ENCODE measurements around the gene TP53I13.
"Not testable (repeated sequence)": the region's sequence is repeated elsewhere in the genome, so short reads cannot be mapped to it uniquely, and the experiment has no call there.

TP53I13 gene, protein sequence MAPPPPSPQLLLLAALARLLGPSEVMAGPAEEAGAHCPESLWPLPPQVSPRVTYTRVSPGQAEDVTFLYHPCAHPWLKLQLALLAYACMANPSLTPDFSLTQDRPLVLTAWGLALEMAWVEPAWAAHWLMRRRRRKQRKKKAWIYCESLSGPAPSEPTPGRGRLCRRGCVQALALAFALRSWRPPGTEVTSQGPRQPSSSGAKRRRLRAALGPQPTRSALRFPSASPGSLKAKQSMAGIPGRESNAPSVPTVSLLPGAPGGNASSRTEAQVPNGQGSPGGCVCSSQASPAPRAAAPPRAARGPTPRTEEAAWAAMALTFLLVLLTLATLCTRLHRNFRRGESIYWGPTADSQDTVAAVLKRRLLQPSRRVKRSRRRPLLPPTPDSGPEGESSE

DNA sequence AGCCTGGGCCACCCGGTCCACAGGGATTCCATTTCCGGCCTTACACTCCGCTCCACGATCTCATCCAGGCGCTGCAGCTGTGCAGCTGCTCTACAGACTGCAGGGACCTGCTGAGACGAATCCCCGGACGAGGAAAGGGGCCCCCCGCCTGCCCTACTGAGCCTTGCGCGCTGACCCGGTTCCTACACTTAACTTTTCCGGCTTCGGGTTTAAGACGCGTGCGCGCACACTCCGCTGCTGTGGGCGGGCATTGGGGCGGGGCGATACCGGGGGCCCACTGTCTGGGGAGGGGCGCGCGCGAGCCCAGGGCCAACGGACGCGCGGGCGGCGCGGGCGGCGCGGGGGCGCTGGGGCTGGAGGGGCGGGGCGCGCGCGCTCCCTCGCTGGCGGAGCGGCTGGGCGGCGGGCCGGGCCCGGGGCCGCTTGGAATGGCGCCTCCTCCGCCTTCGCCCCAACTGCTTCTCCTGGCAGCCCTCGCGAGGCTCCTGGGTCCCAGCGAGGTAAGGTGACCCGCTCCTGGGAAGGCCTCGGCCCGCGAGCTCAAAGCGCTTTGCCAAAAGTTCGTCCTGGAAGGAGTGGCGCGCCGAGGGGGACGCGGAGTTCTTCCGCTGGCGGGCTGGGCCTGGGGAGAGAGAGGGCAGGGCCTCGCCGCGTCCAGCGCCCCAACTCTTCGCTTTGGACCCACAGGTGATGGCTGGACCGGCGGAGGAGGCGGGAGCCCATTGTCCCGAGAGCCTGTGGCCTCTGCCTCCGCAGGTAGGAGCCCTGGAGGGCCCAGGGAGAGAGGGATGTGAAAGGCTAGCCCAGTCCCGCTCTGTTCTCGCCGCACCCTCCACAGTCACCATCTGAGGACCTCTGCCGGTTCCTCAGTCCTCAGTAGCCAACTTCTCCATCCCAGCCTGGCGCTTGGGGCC lies at the start of gene TP53I13:
Gene TP53I13 (plus strand): TSS at position 371 of the 914 bp plus-strand sequence. CDS start 58 bp downstream, at position 429.
- DNase-seq (ENCODE audit: low spot score), result no peak

DNA sequence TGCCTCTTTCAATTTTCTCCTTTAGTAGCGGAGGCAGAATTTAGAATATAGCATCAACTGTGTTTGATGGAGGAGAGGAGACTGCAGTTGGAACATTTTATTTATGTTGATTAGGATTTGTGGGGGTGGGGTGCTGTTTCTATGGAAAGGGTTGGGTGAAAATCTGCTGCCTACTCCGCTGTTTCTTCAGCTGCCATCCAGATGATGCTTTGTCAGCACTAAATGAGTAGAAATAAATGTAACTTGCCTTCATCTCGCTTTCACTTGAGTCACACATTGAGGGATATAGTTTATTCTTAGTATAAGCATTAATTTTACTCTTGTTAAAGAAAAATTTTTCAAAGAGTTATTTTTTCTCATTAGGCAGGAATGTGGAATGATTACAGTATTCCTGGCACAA lies 43.8 kb upstream of the TP53I13 start:
- DNase-seq (ENCODE audit: low spot score), result no peak

DNA sequence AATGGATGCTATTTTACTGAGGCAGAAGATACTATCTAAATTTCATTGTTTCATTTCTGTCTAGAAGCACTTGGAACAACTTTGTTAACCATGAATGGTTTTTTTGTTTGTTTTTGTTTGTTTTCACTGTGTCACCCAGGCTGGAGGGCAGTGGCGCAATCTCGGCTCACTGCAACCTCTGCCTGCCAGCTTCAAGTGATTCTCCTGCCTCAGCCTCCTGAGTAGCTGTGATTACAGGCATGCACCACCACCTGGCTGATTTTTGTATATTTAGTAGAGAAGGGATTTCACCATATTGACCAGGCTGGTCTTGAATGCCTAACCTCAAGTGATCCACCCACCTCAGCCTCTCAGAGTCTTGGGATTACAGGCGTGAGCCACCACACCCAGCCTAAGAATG lies 42.2 kb upstream of the TP53I13 start:
- no peak for DNase-seq (ENCODE audit: low spot score)

DNA sequence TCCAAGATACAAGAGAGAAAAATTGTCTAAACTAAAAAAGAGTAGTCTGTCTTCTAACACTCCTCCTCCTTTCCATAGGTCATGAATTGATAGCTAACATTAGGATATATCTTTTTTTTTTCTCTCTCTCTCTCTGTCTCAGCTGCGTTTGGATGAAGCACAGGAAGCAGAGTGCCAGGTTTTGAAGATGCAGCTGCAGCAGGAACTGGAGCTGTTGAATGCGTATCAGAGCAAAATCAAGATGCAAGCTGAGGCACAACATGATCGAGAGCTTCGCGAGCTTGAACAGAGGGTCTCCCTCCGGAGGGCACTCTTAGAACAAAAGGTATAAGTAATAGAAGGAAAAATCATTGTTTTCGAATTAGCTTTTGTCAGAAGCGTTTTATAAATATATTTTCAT lies 34.5 kb upstream of the TP53I13 start:
- peak; percentile 49 for DNase-seq (ENCODE audit: low spot score)

DNA sequence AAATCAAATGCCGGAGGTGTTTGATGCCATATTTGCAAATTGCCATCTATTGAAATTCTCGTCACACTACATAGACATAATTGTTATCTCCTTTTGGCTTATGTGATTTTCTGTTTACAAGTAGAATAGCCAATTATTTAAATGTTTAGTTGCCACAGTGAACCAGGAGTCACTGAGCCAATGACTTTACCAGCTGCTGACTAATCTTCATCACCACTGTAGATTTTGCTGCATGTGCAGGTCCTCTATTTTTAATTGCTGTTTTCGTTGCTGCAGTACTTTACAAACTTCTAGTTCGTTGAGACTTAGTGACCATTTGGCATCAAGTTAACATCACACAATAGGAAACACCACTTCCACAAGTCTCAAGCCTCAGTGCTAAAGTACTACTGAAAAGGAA lies 24.4 kb upstream of the TP53I13 start:
- no peak for DNase-seq (ENCODE audit: low spot score)

DNA sequence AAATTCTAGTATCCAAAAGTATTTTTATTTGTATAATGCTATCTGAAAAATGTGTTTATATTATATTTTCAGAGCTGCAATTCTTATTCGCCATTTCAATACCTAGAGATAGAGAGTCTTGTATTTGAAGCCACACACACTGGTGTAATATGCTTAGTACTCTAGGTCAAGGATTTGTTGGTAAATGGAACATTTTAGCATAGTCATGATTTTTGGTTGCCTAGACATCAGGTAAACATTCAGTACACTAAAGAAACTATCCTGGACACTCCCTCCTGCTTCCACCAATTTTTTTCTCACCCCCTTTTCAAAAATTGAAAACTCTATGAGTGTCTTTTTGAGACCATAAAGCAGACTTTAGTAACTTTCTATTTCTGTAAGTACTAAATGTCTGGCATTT lies 22.4 kb upstream of the TP53I13 start:
- no peak for DNase-seq (ENCODE audit: low spot score)

DNA sequence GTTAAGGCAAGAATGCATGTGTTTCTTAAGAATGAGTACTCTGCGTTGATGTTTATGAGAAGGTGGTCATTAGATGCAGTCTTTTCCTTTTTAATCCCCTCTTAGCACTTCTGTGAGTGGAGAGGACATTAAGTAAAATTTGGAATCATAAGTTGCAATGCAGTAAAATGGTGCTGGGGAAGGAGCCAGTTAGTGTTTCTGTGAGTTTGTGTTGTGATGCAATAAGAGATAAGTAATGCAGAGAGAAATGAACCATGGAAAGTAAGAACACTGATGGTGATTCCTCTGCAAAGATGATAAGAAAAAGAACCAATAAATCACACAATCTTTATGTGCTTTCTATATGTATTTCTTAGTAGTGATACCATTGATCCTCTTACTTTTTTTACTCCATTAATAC lies 21.7 kb upstream of the TP53I13 start:
- no peak for DNase-seq (ENCODE audit: low spot score)

DNA sequence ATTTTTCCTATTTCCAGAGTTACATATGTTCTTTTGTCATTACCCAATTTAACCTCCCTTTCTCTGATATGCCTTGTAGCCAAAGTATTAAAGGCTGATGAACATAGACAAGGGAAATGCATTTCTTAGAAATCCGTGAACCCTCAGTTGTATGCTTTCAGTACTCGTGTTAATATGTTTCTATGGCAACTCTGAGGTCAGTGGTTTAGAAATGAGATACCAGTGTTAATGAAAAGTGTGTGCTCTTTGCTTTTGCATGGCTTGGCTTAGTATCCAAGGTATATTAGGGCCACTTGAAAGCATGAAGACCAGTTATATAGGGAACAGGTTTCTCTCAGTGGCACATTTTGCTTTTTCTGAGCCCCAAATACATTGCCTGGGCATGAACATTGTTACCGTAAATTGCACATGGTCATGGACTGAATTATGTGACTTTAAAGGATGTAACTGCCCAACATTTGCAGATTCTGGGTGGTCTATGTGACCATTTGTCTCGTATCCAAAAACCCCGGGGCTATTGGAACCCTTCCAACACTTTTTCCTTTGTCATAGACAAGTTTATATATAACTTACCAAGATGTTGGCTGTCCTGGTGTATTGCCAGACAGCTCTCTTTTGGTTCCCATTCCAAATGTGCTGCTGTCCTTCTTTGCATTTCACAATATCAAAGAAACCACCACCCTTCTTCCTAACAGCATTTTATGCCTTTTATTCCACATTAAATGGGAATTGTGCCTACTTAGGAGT lies 19.2 kb upstream of the TP53I13 start:
- DNase-seq (ENCODE audit: low spot score), result no peak

DNA sequence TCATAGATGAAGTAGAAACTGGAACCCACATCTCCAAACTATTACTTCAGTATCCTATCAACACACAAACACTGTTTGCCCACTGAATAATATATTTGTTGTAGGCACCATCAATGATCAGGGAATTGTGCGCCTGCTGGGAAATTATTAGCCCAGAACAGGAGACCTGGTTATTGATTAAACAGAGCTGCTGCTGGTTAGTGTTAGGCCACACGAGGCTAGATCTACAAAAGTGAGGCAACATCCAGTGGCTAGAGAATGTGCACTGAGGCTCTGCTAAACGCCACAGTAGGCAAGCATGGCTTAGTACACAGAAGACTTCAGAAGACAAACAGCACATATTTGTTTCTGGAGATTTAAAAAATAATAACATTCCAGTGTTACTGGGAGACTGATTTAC lies 12.7 kb upstream of the TP53I13 start:
- DNase-seq (ENCODE audit: low spot score), result no peak

DNA sequence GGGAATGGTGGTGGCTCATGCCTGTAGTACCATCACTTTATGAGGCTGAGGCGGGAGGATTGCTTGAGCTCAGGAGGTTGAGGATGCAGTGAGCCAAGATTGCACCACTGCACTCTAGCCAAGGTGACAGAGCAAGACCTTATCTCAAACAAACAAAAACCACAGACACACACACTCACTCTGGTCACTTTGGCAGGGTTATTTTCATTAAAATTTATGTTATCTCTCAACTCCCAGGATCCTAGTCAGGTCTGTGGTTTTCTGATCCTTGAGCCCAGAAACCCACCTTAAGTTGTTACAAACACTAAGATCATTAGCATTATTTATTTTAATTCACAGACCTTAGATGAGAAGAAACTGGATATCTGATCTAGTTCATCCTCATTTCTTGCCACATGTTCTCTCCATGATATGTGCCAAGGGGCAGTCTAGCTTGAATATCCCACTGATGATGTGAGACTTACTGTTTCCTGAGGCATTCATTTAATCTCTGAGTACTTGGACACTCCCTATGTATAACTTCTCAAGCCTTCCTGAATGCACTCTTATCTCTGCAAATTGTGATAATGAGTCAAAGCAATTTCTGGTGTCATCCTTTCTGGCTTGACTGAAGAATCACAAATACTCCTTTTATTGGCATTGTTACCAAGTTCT lies 11.3 kb upstream of the TP53I13 start:
- no peak for DNase-seq (ENCODE audit: low spot score)

DNA sequence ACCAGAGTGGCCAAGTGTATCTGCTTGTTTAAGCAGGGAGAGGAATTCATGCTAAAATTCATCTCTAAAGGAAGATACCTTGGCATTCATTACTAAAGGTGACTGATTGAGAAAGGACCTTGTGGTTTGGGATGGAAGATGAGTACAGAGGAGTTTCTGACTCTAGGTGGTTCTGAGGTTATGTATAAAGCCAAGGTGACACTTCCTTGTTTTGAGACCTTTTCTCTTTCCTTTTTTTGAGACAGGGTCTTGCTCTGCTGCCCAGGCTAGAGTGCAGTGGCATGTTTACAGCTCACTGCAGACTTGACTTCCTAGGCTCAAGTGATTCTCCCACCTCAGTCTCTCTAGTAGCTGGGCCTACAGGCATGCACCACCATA lies 10.8 kb upstream of the TP53I13 start:
- no peak for DNase-seq (ENCODE audit: low spot score)

DNA sequence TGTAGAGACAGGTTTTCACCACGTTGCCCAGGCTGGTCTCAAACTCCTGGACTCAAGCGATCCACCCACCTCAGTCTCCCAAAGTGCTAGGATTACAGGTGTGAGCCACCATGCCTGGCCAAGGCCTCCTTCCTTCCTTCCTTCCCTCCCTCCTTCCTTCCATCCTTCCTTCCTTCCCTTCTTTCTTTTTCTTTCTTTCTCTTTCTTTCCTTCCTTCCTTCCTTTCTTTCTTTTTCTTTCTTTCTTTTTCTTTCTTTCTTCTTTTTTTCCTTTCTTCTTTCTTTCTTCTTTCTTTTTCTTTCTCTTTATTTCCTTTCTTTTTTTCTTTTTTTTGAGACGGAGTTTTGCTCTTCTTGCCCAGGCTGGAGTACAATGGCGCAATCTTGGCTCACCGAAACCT lies 10.4 kb upstream of the TP53I13 start:
- not testable (repeated sequence) for DNase-seq (ENCODE audit: low spot score)

DNA sequence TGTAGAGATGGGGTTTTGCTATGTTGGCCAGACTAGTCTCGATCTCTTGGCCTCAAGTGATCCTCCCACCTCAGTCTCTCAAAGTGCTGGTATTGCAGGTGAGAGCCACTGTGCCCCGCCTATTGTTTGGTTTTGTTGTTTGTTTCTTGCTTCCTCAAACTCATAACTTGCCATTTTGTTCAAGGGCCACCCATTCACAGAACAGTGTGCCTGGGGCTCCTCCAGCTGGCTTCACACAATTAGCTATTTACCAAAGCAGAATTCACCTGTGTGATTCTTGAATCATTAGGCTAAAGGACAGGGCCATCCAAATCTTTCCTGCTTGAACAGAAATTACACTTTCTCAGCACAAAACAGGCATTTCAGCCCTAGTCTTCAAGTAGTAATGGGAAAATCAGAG lies 8.9 kb upstream of the TP53I13 start:
- DNase-seq (ENCODE audit: low spot score), result no peak

DNA sequence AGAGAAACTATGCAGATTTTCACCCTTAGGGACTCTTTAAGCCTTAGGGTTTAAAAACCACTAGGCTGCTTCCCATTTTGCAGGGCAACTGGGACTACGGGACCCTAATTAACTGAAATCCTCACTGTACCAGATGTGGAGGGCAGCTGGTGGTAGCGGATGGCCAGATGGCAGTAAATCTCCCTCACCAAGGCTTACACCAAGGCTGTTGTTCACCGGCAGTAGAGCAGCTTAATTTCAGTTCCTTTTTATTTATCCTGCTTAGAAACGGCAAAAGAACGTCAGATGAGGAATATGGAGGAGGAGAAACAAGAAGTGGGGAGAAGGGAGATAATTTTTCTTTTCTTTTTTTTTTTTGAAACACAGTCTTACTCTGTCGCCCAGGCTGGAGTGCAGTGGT lies 8.2 kb upstream of the TP53I13 start:
- no peak for DNase-seq (ENCODE audit: low spot score)

DNA sequence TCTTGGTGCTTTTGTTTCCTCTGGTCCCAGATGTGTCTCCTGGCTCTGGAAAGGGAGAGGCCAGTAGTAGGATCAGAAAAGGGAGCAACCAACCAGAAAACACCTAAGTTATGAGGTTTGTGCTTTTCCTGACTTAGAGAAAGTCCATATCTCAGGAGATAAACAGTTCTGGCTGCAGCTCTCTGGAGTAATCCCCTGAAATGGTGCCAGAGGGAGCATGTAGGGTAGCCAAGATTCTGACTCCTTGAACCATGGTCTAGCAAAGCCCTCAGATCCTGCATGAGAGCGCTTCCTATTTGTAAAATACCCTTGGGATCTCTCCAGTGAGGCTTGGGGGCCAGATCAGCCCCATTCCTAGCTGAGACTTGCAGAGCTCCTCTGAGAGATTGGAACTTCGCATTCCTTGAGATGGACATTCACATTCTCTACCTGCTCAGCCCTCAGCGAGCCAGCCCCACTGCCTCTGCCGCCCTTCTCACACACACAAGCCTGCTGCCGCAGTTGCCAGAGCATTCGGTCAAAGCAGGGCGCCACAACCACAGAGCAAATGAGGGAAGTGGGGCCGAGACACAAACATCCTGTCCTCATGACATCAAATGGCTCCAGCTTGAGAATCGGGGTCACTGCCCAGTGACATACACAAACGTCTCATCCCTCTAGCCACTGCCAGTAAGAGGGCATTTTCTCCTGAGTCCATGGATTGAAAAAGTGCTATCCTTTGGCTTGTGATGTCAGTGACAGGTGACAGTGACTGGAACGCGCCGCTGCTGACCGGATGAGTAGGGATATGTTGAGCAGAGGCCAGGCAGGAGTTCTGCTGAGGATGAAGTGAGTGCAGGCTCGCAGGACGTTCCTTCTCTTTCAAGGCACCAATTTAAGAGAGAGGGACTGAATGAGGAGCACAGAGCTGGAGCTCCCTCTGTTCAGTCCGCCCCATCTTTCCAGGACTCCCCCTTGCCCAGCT lies 6.7 kb upstream of the TP53I13 start:
- DNase-seq (ENCODE audit: low spot score), result no peak

DNA sequence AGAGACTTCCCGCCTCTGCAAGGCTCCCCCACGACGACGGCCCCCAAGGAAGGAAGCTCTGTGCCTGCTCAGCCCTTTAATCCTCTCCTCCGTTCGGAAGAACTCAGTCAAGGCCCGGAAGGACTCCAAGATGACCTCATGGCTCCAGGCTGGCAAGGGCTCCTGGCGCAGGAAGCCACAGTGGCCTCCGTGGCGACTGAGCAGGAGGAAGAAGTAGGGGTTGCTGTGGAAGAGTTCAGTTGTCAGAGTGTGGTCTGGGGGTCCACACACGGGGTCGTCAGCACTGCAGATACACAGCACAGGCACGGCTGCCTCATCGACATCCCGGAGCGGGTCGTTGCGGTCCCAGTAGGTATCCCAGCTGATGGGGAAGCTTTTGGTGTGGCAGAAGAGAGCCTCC lies 5.9 kb upstream of the TP53I13 start:
- no peak for DNase-seq (ENCODE audit: low spot score)

DNA sequence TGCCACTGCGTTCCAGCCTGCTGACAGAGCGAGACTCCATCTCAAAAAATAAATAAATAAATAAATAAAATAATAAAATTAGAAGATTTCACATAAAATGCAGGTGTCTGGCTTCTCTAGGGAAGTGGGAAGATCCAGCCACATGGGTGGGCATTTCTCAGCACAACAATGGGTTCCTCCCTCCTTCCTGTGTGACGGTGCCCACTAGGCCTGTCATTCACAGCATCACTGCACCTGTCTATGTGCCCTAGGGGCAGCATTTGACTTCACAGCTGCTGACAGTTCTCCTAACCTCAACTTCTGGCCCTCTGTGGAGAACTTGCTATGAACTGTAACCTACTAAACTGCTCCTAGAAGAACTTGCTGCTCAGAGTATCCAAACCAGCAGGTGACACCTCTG lies 4.7 kb upstream of the TP53I13 start:
- no peak for DNase-seq (ENCODE audit: low spot score)

DNA sequence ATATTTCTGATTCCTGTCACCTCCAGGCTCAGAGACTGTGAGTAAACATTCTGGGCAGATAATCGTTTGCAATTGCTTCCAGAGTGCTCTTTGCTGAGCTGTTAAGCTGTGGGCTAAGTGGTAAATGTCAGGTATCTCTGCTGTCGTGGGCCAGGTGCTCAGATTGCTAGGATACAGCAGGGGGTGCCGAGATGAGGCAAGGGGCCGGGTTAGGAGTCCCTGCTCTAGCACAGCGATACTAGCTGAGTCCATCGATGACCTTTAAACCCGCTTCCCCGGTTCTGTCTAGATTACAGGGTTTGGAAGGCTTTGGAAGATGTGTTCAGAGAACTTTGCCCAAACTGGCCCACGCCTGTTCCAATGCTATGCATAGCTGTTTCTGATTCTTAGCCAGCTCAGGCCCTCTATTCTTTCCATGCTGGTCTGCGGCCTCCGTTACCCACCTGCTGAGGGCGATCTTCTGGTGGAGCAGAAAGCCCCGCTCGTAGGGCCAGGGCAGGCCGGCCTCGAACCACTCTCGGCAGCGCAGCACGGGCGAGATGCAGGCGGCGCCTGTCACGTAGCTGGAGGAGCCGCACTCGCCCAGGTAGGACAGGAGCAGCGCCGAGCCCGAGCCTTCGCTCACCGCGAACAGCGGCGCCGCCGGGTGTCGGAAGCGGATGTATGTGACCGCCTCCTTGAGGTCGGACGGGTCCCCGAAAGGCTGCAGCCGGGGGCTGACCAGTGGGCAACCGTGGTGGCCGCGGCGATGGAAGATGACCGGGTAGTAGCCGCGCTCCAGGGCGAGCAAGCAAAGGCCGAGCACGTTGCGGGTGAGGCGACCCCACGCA lies 2.6 kb upstream of the TP53I13 start:
- DNase-seq (ENCODE audit: low spot score), result no peak

DNA sequence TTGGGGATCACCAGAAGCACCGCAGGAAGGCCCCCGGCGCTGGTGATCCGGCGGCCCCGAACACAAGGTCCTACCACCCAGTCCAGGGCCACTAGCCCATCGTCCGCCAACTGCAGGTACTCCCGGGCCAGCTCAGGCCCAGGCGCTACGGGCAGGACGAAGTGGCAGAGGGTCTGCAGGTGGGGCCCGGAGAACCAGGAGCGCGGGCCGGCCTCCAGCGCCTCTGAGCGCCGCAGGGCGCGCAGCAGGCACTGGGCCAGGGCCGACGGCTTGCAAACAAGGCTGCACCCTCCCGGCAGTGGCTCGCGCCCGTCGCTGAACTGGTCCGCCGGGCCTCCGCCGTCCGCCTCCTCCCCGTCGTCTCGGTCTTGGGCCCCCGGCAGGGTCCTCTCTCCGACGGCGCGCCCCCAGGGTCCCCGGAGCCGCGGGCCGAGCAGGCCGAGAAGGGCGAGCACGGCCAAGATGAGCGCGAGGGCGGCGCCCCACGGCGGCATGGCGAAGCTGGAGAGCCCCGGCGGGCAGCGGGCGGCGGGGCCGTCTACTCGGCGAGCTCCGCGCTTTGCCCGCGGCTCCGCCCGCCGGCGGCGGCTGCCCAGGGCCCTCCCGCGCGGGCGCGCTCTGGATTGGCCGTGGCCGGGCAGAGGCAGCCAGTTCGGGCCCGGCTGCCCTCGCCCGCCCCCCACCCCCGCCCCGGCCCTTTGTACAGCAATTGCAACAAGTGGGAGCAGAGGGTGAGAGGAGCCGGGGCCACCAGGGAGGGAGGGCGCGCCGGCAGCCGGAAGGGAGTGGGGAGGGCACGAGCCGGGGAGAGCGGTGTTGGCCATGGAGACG lies 1.8 kb upstream of the TP53I13 start, which contains the start of gene ABHD15:
Gene ABHD15 (minus strand): TSS at position 565 of the 831 bp plus-strand sequence. CDS start 71 bp downstream, at position 494.
- DNase-seq (ENCODE audit: low spot score), result no peak
